Kidney glomerular epithelial cell (primary cell): ENCODE results near the gene IL24.

Experiments used
- DNase-seq: peaks from one replicate; lab custom pipeline; 2025; lab: John Stamatoyannopoulos, UW

Gene IL24

DNA sequence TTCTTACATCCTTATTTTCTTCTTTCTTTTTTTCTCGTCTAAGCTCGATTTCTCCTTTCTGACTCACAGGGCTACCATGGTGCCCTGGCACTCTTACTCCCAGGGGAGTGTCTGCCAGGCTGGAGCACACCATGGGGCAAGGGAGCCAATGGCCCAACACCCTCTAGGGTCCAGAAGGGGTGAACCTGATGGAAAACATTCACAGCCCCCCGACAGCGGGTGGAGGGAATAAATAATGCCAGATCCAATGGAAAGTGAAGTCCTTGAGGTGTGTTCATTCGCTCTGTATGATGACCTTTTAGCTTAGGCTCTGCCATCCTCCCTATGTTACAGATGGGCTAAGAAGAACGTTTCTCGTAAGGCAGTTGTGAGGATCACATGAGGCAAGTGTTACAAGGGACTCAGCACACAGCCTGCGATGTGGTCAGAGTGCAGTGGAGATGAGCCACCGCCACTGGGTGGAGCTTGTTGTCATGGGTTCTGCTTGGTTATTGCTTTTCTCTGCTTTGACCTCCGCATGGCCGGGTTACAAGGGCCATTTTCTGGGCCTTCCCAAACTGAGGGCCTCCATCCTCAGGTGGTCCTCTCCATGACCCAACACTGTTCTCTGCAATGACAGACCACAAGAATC, 28.0 kb downstream of the IL24 start:
- no peak for DNase-seq

DNA sequence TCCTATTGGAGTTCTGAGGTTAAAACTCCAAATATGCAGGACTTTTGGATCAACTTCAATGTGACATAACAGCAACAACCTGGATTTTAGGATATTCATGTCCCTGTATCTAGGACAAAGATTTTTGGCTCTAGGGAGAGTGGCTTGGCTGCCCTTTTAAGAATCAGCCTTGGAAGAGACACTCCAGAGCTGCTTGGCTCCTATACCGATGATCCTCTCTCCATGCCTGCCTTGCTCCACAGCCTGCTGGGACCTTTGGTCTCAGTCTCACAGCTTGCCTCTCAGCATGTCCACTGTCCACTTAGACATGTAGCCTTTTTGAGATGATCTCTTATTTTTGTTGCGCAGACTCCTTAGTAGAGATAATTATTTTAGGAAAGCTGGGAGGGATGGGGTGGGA, 29.0 kb downstream of the IL24 start:
- no peak for DNase-seq

- DNase-seq = no peak
These were observed 32.3 kb downstream of the IL24 start for GRCh38 chr1:206929524-206929923.

DNA sequence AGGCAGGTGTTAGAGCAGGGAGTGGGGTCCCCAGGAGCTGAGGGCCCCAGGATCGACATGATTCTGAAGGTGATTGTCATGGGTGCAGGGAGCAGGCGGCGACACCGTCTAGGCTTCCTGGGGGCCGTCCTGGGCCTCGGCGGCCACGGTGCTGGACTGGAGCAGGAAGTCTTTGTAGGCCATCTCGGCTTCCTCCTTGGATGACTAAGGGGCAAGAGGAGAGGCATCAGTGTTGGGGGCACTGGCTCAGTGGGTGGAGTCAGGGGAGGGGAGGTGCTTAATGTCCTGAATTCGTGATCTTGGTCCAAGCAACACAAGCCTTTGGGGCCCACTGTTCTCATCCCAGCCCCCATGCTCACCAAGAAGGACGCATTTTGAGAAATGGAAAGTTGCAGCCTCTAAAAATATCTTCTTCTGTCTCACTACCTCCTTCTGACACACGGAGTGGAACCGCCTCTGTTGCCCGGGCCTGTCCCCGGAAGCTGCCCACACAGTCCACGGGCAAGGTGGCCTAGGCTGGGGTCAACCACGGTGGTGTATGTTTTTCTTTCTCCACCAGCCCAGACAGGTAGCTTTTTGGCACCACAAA, 33.1 kb downstream of the IL24 start:
- DNase-seq = no peak

GRCh38 chr1:206931709-206932108, 34.5 kb downstream of the IL24 start:
- no peak for DNase-seq

DNA sequence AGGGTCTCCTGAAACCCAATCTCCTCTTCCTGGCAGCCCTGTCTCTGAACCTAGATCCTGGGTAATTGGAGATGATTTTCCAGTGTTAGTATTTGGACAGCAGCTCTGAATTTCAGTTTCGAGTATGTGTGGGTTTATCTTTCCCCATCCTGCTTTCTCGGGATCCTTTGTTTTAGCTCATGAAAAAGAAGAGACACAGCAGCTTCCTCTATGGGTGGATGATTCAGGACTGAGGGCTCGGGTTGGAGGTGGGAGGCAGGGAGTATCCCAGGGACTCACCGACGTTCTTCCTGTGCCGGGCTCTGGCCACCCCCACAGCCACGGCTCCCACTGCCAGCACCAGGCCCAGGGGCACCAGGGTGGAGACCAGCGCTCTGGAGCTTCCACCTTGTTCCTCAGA, 34.9 kb downstream of the IL24 start:
- DNase-seq = peak; percentile 42

DNA sequence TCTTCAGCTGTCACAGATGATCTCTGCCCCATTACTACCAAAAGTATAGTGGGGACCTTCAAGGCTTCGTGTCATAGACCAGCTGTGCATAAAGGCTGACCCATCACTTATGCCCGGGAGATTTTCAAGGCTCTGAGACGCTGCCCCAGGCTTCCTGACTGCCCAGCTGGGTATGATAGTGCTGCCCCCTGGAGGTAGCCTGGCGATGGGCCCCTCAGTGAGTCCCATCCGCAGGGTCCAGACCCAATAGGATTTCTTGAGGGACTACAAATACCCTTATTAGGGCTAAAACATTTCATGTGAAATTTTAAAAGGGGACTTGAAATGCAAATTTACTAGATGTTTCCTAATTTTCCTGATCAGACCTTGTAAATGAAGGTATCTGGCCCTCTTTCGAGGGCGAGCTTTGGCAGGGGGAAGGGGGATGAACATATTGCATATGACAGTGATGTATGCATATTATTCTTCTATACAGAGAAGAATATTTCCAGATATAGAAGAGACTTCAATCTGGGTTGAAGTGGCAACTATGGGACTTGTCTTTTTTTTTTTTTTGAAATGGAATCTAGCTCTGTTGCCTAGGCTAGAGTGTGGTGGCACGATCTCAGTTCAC, 36.2 kb downstream of the IL24 start:
- DNase-seq = no peak

DNA sequence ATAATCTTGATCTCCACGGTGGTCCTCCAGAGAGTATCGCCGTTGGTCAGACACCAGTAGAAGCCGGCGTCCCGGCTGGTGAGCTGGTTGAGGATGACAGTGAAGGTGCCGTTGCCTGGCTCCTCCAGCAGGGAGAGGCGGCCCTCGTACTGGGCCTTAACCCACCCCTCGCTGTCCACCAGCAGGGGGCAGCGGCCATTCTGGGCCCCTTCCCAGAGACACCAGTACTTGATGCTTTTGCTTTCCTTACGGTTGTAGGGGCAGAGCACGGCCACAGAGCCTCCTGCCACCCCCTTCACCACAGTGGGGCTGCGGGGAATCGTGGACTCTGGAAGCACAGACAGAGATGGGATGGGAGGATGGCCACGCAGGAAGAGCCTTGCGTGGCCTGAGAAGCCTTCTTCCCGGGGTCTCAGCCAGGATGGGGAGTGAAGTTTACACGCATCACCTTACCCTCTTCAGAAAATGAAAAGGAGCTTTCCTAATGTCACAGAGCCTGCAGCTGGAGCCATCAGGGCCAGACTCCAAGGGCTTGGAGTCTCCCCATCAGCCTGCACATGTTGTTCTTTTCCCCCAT, 38.3 kb downstream of the IL24 start:
- no peak for DNase-seq

GRCh38 chr1:206937425-206937824, 40.2 kb downstream of the IL24 start:
- no peak for DNase-seq

- DNase-seq = no peak
These were observed 41.9 kb downstream of the IL24 start for GRCh38 chr1:206939131-206939530.

DNA sequence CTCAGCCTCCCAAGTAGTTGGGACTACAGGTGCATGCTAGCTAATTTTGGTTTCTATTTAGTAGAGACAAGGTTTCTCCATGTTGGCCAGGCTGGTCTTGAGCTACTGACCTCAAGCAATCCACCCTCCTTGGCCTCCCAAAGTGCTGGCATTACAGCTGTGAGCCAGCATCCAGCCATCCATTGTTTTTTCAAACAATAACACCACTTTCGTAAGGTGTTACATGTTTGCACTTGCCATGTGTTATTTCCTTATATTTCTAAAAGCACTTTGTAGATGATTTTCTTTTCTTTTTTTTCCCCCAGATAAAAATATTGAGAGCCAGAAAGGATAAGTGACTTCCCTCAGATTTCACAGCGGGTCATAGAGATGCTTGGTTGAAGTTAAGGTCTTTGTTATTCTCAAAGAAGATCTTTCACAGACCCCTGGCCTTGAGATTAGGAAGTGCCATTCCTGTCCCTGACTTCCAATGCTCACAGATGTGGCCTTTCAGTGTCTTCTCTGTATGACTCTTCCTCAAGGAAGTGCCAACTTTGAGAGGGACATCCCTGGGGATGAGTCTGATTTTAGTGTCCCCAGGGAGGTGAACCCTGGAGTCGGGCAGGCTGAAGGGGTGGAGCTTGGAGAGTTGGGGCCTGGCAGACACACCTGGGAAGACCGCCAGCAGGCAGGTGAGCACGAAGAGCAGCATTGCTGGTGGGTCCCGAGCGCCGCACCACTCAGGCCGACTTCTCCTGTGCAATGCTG, 42.8 kb downstream of the IL24 start:
- DNase-seq = no peak

DNA sequence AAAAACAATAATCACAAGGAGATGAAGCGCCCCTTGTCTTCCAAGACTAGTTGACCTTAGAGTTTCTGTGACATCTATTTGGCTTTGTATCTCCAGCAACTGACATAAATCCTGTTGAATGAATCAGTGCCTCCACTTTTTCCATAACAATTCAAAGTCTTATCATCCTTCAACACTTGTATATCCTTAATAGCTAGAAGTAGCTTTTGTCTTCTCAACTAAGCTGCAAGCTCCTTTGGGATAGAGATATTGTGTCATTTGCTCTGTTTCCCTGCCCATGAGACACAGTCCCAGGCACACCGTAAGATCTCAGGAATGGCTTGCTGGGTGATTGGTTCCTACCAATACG, 43.3 kb downstream of the IL24 start:
- DNase-seq = no peak

DNA sequence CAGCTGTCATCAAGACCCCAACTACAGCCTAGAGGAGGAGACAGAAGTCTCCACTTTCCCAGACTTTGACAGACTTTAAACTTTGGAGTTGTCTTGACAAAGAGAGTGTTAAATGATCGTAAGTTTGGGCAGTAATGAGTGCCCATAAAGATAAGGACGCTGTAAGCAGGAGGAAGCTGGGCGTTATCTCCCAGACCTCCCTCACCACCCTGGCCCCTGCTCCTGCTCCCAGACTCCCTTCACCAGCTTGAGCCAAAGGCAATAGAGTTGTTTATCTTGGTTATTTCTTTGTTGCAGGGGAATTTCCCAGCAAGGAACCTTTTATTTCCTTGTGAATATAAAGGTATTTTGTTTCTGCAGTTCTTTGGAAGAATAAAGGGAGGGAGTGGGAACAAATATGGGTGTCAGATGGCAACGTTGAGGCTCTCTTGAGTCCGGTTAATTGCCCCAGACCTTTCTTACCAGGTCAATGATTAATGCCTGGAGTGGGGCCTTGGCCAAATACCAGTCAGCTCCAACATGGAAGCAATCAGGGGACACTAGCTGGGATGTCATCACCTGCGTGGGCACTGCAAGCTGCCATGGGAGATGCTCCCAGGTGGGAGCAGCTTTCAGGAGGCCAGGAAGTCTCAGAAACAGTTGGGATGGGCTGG, 44.6 kb downstream of the IL24 start:
- peak; percentile 29 for DNase-seq

DNA sequence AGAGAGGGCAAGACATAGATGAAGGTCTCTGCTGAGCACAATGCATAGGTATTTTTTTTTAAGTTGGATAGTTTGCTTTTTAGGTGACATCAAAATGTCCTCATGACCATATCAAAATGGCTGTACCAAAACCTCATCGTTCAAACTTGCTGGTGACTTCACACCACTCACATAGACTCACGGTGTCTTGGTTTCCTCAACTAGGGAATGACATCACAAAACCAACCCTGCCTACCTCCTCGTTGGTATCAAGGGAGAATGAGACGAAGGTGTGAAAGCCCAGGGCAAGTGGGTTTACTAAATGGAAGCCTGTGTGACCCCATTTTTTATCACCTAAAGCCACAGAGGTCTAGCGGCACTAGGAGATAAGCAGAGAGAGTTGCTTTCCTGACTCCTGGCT, 47.5 kb downstream of the IL24 start:
- no peak for DNase-seq

- no peak for DNase-seq
These were observed 48.5 kb downstream of the IL24 start for GRCh38 chr1:206945779-206946178.

- DNase-seq = no peak
These were observed 49.0 kb downstream of the IL24 start, which contains the start of gene PIGR for GRCh38 chr1:206946261-206946660. Gene PIGR (minus strand): TSS chr1:206946466. CDS start chr1:206940531, 5,935 bp downstream.

DNA sequence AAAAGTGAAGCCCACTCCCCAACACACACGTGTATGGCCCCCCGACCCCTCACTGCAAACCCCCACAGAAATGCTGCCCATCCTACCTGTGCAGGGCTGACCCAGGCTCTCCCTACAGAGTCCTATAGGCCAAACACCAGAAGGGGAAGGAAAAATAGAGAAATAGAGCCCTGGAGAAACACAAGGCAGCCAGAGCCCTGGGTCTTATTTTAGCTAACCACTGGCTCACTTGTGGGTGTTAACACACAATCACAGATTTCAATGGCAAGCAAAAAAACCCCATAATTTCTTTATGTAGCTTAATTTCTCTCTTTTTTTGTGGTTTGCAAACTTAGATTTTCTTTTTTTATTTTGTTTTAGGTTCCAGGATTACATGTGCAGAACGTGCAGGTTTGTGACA, 50.0 kb downstream of the IL24 start:
- DNase-seq = no peak

GRCh38 chr1:206949208-206949607, 52.0 kb downstream of the IL24 start:
- no peak for DNase-seq

GRCh38 chr1:206949641-206950040, 52.4 kb downstream of the IL24 start:
- DNase-seq = no peak

DNA sequence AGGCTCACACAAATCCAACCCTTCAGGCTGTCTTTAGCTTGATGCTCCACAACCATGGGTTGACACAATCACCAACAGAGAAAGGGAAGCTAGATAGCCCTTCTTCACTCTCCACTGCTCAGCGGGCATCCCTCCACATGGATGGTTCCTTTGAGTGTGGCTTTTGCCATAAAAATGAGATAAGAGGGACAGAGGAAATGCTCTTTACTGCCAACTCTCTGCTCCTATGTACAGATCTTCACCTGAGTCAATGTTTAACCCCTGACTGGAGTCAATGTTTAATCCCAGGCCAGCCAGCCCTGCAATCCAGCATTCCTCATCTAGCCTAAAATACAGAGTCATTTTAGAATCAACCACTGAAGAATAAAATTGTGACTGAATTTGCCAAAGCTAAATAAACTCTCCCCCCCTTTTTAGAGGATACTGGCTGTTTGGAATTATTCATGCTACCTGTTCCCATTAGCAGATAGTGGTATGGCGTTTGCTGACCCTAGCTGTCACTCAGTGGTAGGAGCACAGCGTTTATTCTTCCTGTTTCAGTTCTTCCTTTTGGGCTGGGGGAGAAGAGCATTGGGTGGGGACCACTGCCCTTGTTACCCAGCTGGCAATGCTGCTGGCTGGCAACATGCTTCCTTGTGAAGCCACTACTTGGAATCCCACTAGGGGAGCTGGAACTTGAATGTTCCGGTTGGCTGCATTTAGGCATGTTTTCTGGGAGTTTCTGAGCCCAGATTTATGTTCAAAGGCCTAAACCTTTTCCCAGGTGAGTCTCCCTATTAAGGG, 54.3 kb downstream of the IL24 start:
- peak; percentile 95 for DNase-seq

DNA sequence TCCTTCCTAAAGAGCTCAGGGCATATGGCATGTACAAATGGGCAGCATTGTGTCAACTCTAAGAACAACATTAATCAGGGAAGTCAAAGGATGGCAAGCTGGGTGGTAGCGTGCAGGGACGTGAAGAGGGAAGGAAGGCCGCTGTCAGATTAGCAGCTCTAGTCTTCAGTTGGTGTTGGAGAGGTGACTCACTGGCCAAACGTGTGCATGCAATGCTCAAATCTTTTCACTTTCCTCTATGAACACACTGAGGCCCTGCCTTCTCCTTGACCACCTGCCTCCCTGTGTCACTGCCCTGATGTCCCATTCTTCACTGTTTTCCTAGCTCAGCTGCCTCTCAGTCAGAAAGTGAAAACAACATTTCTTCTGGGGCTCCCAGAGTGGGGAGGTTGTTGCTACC, 54.9 kb downstream of the IL24 start:
- peak; percentile 65 for DNase-seq
